ENCODE data around the gene TYRO3.
"Not testable (repeated sequence)": the region's sequence is repeated elsewhere in the genome, so short reads cannot be mapped to it uniquely, and the experiment has no call there.

- TF ChIP-seq CTCF, POLR2A, EP300 (IDR thresholded peaks at IDR 0.05): not testable (repeated sequence)
Observed at GRCh38 chr15:41592718-41593117, 33.7 kb downstream of the TYRO3 start.
